Smooth muscle cell (in vitro differentiated cells): ENCODE measurements around the gene PEPD. TPM values are rescaled to one million over a fixed set of nuclear protein-coding genes. Genes with fewer than 3 reads are reported as not detected.

Source experiments
- DNase-seq: peaks from one replicate; lab custom pipeline; 2025; ENCODE audit not compliant: unreplicated experiment; lab: John Stamatoyannopoulos, UW
- H2AFZ ChIP-seq: fragments of 200-600 bp; sonication (generic); 2 replicates; pipeline ENCODE4 v1.6.0; 2016; ENCODE audit warnings: antibody characterized with exemption, low read depth, mild to moderate bottlenecking
- H3F3A ChIP-seq: fragments of 200-600 bp; sonication (generic); 2 replicates; pipeline ENCODE4 v1.6.0; 2017; ENCODE audit warnings: antibody characterized with exemption, low read depth
- H3K27ac ChIP-seq: fragments of 200-600 bp; sonication (generic); 2 replicates; pipeline ENCODE4 v1.5.1; 2016; ENCODE audit warnings: low read depth, mild to moderate bottlenecking
- H3K27me3 ChIP-seq: fragments of 200-600 bp; sonication (generic); 2 replicates; pipeline ENCODE4 v1.6.1; 2016; ENCODE audit warnings: low read depth, mild to moderate bottlenecking
- H3K36me3 ChIP-seq: fragments of 200-600 bp; sonication (generic); 2 replicates; pipeline ENCODE4 v1.5.1; 2016; ENCODE audit warnings: low read depth
- H3K4me1 ChIP-seq: fragments of 200-600 bp; sonication (generic); 2 replicates; pipeline ENCODE4 v1.5.1; 2016; ENCODE audit warnings: low read depth
- H3K4me2 ChIP-seq: fragments of 200-600 bp; sonication (generic); 2 replicates; pipeline ENCODE4 v1.6.0; 2016; ENCODE audit warnings: mild to moderate bottlenecking
- H3K4me3 ChIP-seq: fragments of 200-600 bp; sonication (generic); 2 replicates; pipeline ENCODE4 v1.5.1; 2016; ENCODE audit warnings: mild to moderate bottlenecking
- H3K79me2 ChIP-seq: fragments of 200-600 bp; sonication (generic); 2 replicates; pipeline ENCODE4 v1.6.0; 2016; ENCODE audit warnings: low read depth, mild to moderate bottlenecking
- H3K9ac ChIP-seq: fragments of 200-600 bp; sonication (generic); 2 replicates; pipeline ENCODE4 v1.6.0; 2016; ENCODE audit warnings: low read depth
- H3K9me3 ChIP-seq: fragments of 200-600 bp; sonication (generic); replicated peaks from 2 replicates; pipeline ENCODE4 v1.5.1; 2016; ENCODE audit warnings: low read depth
- H4K20me1 ChIP-seq: fragments of 200-600 bp; sonication (generic); 2 replicates; pipeline ENCODE4 v1.6.0; 2016; ENCODE audit warnings: low read depth
- WGBS: methylation state at CpG from one replicate; pipeline ENCODE4 v1.1.7; 2016; ENCODE audit warnings: low lambda C conversion rate; 5-methylcytosine and 5-hydroxymethylcytosine counted together
- polyA plus RNA-seq: library from polyadenylated mRNA; unstranded; fragments of >200 nt; fragmentation: Nextera tagmentation; extraction: Ambion mirVana; gene quantifications from 2 replicates; pipeline ENCODE4 v1.2.1, GENCODE V29; 2016
- total RNA-seq: library from RNA; depleted of rRNA; stranded (reverse); fragments of >200 nt; gene quantifications from 2 replicates; pipeline ENCODE4 v1.2.3, GENCODE V29; 2014
- TF ChIP-seq, protein P1 (sequence below): fragments of 200-600 bp; sonication (generic); IDR thresholded peaks from 2 replicates; pipeline ENCODE4 v1.5.1; 2017; ENCODE audit warnings: borderline replicate concordance, mild to moderate bottlenecking, antibody characterized with exemption; ENCODE audit not compliant: insufficient read depth, poor library complexity, severe bottlenecking

The PEPD gene
- total and polyA plus RNA-seq, 2 experiments from 2014 or later = 57.2 to 70.4 TPM

DNA sequence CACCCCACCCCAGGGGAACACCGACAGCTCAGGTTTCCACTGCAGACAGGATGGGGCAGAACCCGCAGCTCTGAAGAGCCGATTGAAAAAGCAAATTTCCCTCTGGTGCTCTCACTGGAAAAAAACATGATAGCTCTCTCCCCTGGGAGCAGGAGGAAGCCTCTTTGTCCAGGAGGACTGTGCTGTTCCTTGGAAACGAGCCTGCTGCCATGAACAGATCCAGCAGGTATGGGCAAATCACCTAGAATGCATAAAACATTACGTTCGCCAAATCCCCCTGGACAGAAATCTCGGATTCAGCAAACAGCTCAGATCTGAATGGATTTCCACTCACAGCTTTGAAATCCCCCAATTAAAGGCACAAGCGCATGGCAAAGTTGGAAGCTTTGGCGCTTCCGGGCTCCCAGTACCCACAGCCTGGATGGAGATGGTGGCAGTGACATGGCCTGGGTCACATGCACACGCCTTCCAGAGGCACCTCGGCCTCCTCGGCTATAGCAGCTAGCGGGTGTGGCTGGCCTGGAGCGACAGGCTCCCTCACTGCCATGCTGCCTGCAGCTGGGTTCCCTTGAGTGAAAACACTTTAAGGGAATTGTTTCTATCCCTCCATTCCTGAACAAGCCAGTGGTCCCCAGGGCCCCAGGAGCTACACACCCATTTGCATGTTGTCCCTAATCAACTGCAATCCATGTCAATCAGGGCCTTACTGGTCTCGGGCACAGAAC lies 89.0 kb downstream of the PEPD start:
- Histone ChIP-seq H3K9ac (no peak overlapping the region), H4K20me1 (no peaks in the 10 kb centered on the region), H3K9me3 (no peaks in the 10 kb centered on the region), H3F3A (no peaks in the 10 kb centered on the region), H2AFZ (no peak overlapping the region), H3K4me1 (no peaks in the 10 kb centered on the region), H3K36me3 (no peaks in the 10 kb centered on the region), H3K4me3 (no peak overlapping the region), H3K79me2 (no peaks in the 10 kb centered on the region), H3K27ac (no peak overlapping the region), H3K27me3 (no peaks in the 10 kb centered on the region), H3K4me2 (no peak overlapping the region)
- TF ChIP-seq, protein P1, sequence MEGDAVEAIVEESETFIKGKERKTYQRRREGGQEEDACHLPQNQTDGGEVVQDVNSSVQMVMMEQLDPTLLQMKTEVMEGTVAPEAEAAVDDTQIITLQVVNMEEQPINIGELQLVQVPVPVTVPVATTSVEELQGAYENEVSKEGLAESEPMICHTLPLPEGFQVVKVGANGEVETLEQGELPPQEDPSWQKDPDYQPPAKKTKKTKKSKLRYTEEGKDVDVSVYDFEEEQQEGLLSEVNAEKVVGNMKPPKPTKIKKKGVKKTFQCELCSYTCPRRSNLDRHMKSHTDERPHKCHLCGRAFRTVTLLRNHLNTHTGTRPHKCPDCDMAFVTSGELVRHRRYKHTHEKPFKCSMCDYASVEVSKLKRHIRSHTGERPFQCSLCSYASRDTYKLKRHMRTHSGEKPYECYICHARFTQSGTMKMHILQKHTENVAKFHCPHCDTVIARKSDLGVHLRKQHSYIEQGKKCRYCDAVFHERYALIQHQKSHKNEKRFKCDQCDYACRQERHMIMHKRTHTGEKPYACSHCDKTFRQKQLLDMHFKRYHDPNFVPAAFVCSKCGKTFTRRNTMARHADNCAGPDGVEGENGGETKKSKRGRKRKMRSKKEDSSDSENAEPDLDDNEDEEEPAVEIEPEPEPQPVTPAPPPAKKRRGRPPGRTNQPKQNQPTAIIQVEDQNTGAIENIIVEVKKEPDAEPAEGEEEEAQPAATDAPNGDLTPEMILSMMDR = no peak
- WGBS = 88% methylated on average over 16 of the region's 16 CpGs
- no peak for DNase-seq

DNA sequence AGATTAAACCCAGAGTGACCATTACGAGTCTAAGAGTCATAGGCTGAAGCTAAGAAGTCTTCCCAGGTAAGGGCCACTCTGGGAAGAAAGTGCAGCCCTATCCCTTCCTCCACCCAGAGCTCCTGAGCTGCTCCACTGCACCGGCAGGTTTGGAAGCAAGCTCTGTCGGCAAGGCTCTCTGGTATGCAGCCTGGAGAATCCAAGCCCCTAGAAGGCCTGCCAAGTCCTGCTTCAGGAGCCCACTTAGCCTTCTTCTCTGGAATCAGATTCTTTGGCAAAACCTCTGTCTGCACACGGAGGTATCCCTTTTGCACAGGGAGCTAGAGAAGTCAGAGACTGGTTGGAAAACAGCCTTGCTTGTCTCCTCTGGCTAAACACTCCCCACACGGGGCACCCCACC lies 89.6 kb downstream of the PEPD start:
- Histone ChIP-seq H3K9ac (no peak overlapping the region), H4K20me1 (no peaks in the 10 kb centered on the region), H3K79me2 (no peaks in the 10 kb centered on the region), H3K4me3 (no peak overlapping the region), H3K36me3 (no peaks in the 10 kb centered on the region), H2AFZ (no peak overlapping the region), H3K9me3 (no peaks in the 10 kb centered on the region), H3F3A (no peaks in the 10 kb centered on the region), H3K27me3 (no peaks in the 10 kb centered on the region), H3K4me1 (no peaks in the 10 kb centered on the region), H3K27ac (no peak overlapping the region), H3K4me2 (no peak overlapping the region)
- 67% methylated on average over 5 of the region's 5 CpGs for WGBS
- TF ChIP-seq, protein P1 = no peak
- no peak for DNase-seq

DNA sequence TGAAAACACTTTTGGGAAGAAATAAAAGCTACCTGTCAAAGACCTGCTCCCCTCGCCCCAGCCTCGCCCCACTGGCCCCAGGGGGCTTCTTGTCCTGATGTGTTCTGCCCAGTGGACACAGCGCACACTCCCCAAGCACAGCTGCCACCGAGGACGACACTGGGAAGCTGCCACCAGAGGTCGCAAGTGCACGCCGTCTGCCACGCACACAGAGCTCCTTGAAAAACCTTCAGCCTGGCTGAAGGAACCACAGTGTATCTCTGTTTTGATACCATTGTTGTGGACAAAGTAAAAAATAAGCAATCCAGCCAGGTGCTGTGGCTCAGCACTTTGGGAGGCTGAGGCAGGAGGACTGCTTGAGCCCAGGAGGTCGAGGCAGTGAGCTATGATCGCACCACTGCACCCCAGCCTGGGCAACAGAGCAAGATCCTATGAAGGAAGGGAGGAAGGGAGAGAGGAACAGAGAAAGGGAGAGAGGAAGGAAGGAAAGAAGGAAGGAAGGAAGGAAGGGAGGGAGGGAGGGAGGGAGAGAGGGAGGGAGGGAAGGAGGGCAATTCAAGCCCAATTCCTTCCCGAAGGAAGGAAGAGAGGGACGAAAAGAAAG lies 90.8 kb downstream of the PEPD start:
- H3K4me1 ChIP-seq = no peaks in the 10 kb centered on the region
- H3K27me3 ChIP-seq = no peaks in the 10 kb centered on the region
- 27% methylated on average over 12 of the region's 13 CpGs for WGBS
- H2AFZ ChIP-seq = no peak overlapping the region
- DNase-seq = peak; percentile 30
- H3F3A ChIP-seq = no peaks in the 10 kb centered on the region
- no peak overlapping the region for H3K4me2 ChIP-seq
- TF ChIP-seq, protein P1 = peak; percentile 74
- H3K36me3 ChIP-seq = no peaks in the 10 kb centered on the region
- H3K79me2 ChIP-seq = no peaks in the 10 kb centered on the region
- H3K27ac ChIP-seq = no peak overlapping the region
- no peak overlapping the region for H3K9ac ChIP-seq
- H3K4me3 ChIP-seq = no peak overlapping the region
- no peaks in the 10 kb centered on the region for H4K20me1 ChIP-seq
- H3K9me3 ChIP-seq = no peaks in the 10 kb centered on the region
